Small intestine (tissue), 7 donors: ENCODE measurements around the gene XKRX. TPM values are rescaled to one million over a fixed set of nuclear protein-coding genes. Genes with fewer than 3 reads are reported as not detected.

Source experiments
- DNase-seq, 2 donors: peaks; one replicate each; pipeline versions ENCODE4 v3.0.0 to v3.0.0-alpha.2; 2013
- FAIRE-seq: peaks from 2 replicates; lab custom pipeline; 2012; peaks lifted over from hg19 to GRCh38; lab: Jason Lieb, UNC
- H3K27ac ChIP-seq, 3 donors: one replicate each; pipeline ENCODE4 v1.5.1; 2013; ENCODE audit warnings: low read length in 2 of 3, mild to moderate bottlenecking in 2 of 3, control low read depth in 1 of 3, inconsistent platforms in 1 of 3, low read depth in 1 of 3, moderate library complexity in 1 of 3
- H3K27me3 ChIP-seq, 3 donors: one replicate each; pipeline ENCODE4 v1.6.1; 2013; ENCODE audit warnings: low read length in 3 of 3, inconsistent platforms in 1 of 3; ENCODE audit not compliant: control insufficient read depth in 3 of 3, insufficient read depth in 3 of 3
- H3K36me3 ChIP-seq, 3 donors: one replicate each; pipeline ENCODE4 v1.6.1; 2013; ENCODE audit warnings: low read length in 3 of 3, inconsistent platforms in 1 of 3, low read depth in 1 of 3, mild to moderate bottlenecking in 1 of 3, moderate library complexity in 1 of 3; ENCODE audit not compliant: control insufficient read depth in 3 of 3, insufficient read depth in 2 of 3
- H3K4me1 ChIP-seq, 3 donors: one replicate each; pipeline ENCODE4 v1.6.1; 2013; ENCODE audit warnings: low read length in 2 of 3, inconsistent platforms in 1 of 3, low read depth in 1 of 3, mild to moderate bottlenecking in 1 of 3, moderate library complexity in 1 of 3; ENCODE audit not compliant: control insufficient read depth in 3 of 3, insufficient read depth in 2 of 3
- H3K4me3 ChIP-seq, 3 donors: one replicate each; pipeline ENCODE4 v1.5.1; 2013; ENCODE audit warnings: low read length in 3 of 3, control low read depth in 1 of 3, inconsistent platforms in 1 of 3, low read depth in 1 of 3, mild to moderate bottlenecking in 1 of 3, moderate library complexity in 1 of 3
- H3K9me3 ChIP-seq, 2 donors: one replicate each; pipeline ENCODE4 v1.6.1; 2013; ENCODE audit warnings: low read depth in 1 of 2, low read length in 1 of 2; ENCODE audit not compliant: control insufficient read depth in 2 of 2, insufficient read depth in 1 of 2
- WGBS, 3 donors: extraction: QIAGEN DNeasy Blood & Tissue Kit; methylation state at CpG; one replicate each; pipeline ENCODE4 v1.1.7; 2013; 5-methylcytosine and 5-hydroxymethylcytosine counted together
- polyA plus RNA-seq, 4 donors: library from polyadenylated mRNA; stranded (reverse) in 3 of 4; unstranded in 1 of 4; fragments of 200-250 nt in 3 of 4; fragments of 120-200 nt in 1 of 4; gene quantifications; one replicate each; pipeline versions ENCODE4 v1.2.1 to v1.2.3, GENCODE V29; 2013
- donor health status: healthy with polysubstance abuse.
- donor health status: control.
- donor health status: control.
- donor health status: Bipolar disorder and iron deficiency.
- donor health status: healthy.

XKRX gene
- polyA plus RNA-seq, 4 donors, result 0.31 to 8.1 (median 2.0) TPM

DNA sequence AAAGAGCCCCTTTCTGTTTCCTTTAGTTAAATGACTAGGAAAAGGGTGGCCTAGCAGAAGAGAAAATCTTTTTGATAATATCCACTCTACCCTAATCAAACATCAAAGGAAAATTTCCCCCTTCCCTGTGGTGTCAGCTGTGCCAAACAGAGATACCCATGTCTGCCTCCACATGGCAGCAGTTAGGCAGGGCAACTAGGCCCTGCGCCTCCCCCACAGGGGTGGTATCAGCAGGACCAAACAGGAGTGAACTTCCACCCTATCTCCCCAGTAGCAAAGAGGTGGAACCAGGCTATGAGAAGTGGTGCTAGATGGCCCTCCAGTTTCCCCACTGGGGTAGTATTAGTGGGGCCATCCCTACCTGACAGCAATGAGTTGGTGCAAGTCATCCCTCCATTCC is 19.8 kb upstream of the XKRX start:
- DNase-seq, result no peak
- Histone ChIP-seq H3K27me3 (no peaks in the 10 kb centered on the region), H3K36me3 (no peaks in the 10 kb centered on the region), H3K4me1 (no peaks in the 10 kb centered on the region), H3K27ac (no peak overlapping the region), H3K4me3 (no peak overlapping the region), H3K9me3 (no peaks in the 10 kb centered on the region)
- FAIRE-seq, result no peak
- WGBS, 3 donors, result 87 to 100% (median 96%) methylated on average over 1 of the region's 1 CpG

DNA sequence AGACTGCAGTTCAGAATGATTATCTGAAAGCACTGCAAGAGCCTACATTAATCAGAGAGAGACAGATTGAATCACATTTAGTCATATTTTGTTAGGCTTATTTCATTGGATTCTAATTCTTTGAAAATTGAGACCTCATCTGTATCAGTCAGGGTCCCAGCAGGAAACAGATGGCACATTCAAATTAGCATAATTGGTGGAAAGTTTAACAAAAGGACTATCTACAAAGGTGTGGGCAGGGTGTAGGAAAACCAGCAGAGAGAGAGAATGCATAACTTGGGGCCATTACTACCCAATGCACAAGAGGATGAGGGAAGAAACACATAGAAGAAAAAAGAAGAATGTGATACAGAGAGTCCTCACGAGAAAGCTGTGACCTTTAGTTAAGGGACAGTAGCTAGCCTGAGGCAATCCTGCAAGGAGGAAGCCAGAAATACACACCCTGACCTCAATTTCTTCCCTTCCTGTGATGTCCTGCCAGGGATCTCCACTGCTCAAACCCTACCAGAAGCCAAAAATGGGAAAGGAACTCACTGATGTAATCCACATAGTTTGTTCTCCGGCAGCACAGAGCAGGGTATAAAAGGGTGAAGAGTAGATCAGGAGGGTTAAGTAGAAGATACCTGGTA is 17.7 kb upstream of the XKRX start:
- H3K27me3 ChIP-seq, result no peaks in the 10 kb centered on the region
- 74 to 79% (median 75%) methylated on average over 2 of the region's 2 CpGs for WGBS, 3 donors
- H3K36me3 ChIP-seq, result no peaks in the 10 kb centered on the region
- H3K27ac ChIP-seq, result no peak overlapping the region
- H3K9me3 ChIP-seq, result no peaks in the 10 kb centered on the region
- DNase-seq (no peak), FAIRE-seq (no peak)
- H3K4me3 ChIP-seq, result no peak overlapping the region
- no peaks in the 10 kb centered on the region for H3K4me1 ChIP-seq

DNA sequence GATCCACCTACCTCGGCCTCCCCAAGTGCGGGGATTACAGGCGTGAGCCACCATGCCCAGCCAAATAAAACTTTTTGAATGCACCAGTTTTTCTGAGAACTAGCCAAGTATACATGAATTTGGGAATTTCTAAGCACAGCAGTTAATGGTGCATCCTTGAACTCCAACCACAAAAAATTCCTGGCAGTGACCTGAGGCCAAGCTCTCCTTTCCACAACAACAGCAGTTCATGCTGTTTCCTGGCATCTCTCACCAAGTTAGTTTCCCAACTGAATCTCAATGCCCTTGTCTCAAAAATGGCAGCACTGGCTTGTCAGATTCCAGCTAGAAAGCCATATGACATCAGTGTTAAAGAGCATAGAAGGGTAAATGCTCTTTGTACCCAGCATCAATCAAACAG is 15.9 kb upstream of the XKRX start:
- FAIRE-seq (no peak), DNase-seq (no peak)
- Histone ChIP-seq H3K27ac (no peak overlapping the region), H3K9me3 (no peaks in the 10 kb centered on the region), H3K36me3 (no peaks in the 10 kb centered on the region), H3K4me3 (no peak overlapping the region), H3K27me3 (no peaks in the 10 kb centered on the region), H3K4me1 (no peaks in the 10 kb centered on the region)
- 87 to 93% (median 87%) methylated on average over 3 of the region's 3 CpGs for whole genome bisulfite sequencing, 3 donors

DNA sequence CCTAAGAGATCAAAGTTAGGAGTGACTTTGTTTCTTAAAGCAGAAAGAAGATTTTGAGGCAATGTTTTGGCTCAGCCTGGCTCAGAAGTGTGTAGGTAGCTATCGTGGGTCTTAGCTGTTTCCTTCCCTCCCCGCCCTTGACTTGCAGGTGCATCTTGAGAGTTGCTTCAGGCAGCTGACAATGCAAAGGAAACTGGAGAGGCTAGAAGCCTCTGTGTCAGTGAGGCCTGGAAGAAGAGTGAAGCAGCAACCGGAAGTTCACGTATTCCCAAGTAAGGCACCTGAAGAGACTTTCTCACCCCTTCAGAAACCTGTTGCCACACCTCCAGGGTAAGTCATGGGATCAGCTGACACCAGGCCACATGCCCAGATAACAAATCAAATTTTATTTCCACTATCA is 10.6 kb upstream of the XKRX start:
- WGBS, 3 donors, result 51 to 68% (median 63%) methylated on average over 4 of the region's 4 CpGs
- Histone ChIP-seq H3K4me3 (no peak overlapping the region), H3K9me3 (no peaks in the 10 kb centered on the region), H3K27me3 (no peaks in the 10 kb centered on the region), H3K4me1 (no peaks in the 10 kb centered on the region), H3K36me3 (no peaks in the 10 kb centered on the region), H3K27ac (peak overlapping the region in 1 of 3 donors; percentile 25)
- DNase-seq (peak in 1 of 2 donors; percentile 20), FAIRE-seq (no peak)

DNA sequence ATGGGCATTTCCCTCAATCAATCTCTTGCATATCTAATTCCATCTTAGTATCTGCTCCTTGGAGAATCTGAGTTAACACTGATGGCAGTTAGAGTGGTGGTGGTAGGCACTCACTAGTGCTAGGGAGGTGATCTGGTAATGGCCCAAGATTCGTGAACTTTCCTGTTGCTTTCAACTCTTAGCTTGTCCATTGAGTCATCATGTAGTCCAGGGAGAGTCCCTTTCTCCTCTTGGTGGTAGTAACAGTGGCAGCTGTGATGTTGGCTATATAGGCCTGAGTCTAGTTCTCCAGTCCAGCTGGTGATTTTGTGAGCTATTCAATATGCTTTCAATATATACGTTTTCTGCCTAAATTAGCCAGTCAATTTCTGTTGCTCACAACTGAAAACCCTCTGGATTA is 7.0 kb upstream of the XKRX start:
- WGBS, 3 donors, result 60 to 84% (median 78%) methylated on average over 2 of the region's 2 CpGs
- no peaks in the 10 kb centered on the region for H3K4me1 ChIP-seq

DNA sequence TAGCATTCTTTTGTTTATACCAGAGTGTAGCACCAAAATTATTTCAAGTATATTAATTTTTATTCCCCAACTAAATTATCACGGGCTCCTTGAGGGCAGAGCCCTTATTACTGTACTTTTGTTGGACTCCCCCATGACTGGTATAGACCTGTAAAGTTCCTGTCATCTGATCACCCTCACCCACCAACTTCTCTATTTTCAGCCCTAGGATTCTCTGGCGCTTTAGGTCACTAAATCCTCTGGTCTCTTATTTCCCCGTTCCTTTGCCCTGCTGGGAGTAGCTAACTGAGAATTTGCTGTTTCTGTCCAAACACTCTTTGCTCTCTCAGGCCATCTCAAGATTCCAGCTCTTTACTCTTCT is 3.2 kb upstream of the XKRX start:
- Histone ChIP-seq H3K4me3 (no peak overlapping the region), H3K27me3 (no peaks in the 10 kb centered on the region), H3K9me3 (peaks cover 0 to 4% of the 10 kb centered on the region in 2 donors), H3K36me3 (no peaks in the 10 kb centered on the region), H3K27ac (no peak overlapping the region), H3K4me1 (no peaks in the 10 kb centered on the region)
- WGBS, 3 donors, result 72 to 94% (median 83%) methylated on average over 3 of the region's 3 CpGs
- DNase-seq (no peak), FAIRE-seq (no peak)

More for the DNA sequence above, 7.0 kb upstream of the XKRX start:
- no peaks in the 10 kb centered on the region for H3K27me3 ChIP-seq
- no peaks in the 10 kb centered on the region for H3K36me3 ChIP-seq
- no peak overlapping the region for H3K27ac ChIP-seq
- H3K4me3 ChIP-seq, result no peak overlapping the region
- peaks cover 0 to 4% of the 10 kb centered on the region in 2 donors for H3K9me3 ChIP-seq
- FAIRE-seq (no peak), DNase-seq (no peak)

DNA sequence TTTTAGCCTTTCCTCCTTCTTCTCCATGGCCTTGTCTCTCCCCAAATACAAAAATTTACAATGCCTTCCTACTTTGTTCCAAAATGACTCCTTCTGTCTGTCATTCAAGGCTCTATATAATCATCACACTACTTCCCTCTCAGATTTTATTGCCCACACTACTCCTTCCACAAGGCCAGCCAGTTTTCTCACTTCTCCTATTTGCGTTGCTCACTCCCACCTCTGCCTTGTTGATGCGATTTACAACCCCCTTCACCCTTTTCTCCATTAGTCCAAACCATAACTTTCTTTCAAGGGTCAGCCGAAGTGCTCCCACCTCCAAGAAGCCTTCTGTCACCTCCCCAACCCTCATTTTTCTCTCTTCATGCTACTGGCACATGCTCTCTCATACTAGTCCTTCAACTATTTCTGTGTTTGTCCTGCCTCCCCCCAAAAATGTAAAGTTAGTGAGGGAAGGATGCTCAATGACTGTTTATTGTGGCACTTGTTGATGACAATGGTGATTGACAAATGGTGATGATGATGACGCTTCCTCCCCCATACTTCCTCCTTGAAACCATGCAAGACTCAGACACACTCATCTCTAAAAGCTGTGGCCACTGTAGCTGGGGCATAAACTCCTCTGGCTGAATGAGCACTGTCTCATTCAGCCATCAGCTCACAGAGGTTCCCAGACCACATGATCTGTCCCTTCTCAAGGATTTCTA is 2.7 kb upstream of the XKRX start:
- H3K36me3 ChIP-seq, result no peaks in the 10 kb centered on the region
- H3K4me3 ChIP-seq, result no peak overlapping the region
- peaks cover 0 to 4% of the 10 kb centered on the region in 2 donors for H3K9me3 ChIP-seq
- no peak overlapping the region for H3K27ac ChIP-seq
- DNase-seq (no peak), FAIRE-seq (no peak)
- no peaks in the 10 kb centered on the region for H3K27me3 ChIP-seq
- H3K4me1 ChIP-seq, result no peaks in the 10 kb centered on the region
- 72 to 88% (median 85%) methylated on average over 4 of the region's 4 CpGs for WGBS, 3 donors

DNA sequence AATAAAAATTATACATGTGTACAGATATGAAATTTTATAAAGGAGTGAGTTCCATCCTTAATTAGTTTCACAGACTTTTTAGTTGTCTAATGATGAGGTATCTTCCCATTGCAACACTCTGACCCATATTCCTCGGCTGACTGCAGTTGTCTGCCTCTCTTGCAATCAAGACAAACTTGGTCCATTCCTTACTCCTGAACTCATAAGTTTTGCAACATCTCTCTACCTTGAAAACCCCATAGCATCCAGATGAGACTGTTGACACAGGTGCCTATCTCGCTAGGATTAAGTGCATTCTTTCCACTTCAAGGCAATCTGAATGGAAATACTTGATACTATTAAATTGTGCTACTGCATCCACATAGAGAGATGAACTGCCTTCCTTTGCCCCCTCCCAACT is 2.3 kb downstream of the XKRX start:
- no peaks in the 10 kb centered on the region for H3K27me3 ChIP-seq
- H3K36me3 ChIP-seq, result peaks cover 0 to 2% (median 0%) of the 10 kb centered on the region in 3 donors
- peak overlapping the region in 2 of 3 donors; percentile 9 to 25 for H3K4me3 ChIP-seq
- FAIRE-seq (no peak), DNase-seq (peak in 1 of 2 donors; percentile 1)
- WGBS, 3 donors, result 74 to 90% (median 86%) methylated on average over 2 of the region's 2 CpGs
- H3K27ac ChIP-seq, result no peak overlapping the region
- H3K9me3 ChIP-seq, result peaks cover 0 to 3% of the 10 kb centered on the region in 2 donors
- H3K4me1 ChIP-seq, result no peaks in the 10 kb centered on the region
